Astrocyte (in vitro differentiated cells and primary cell): ENCODE data around the gene DENND1B. TPM values are rescaled to one million over a fixed set of nuclear protein-coding genes. Genes with fewer than 3 reads are reported as not detected.

Source experiments
- DNase-seq: peaks from one replicate; pipeline ENCODE4 v3.0.0-alpha.2; 2010; ENCODE audit warnings: low read depth
- FAIRE-seq: peaks from 2 replicates; lab custom pipeline; 2011; peaks lifted over from hg19 to GRCh38; lab: Jason Lieb, UNC
- H2AFZ ChIP-seq: 2 replicates; pipeline ENCODE4 v1.6.0; 2012; ENCODE audit warnings: low read depth, low read length, inconsistent platforms
- H3K27ac ChIP-seq: 2 replicates; pipeline ENCODE4 v1.5.1; 2011; ENCODE audit warnings: low read depth, low read length, inconsistent platforms
- H3K27me3 ChIP-seq: 2 replicates; pipeline ENCODE4 v1.6.0; 2011; ENCODE audit warnings: low read length, inconsistent platforms; ENCODE audit not compliant: insufficient read depth
- H3K36me3 ChIP-seq: 2 replicates; pipeline ENCODE4 v1.5.1; 2011; ENCODE audit warnings: low read length, inconsistent platforms; ENCODE audit not compliant: insufficient read depth
- H3K4me1 ChIP-seq: 2 replicates; pipeline ENCODE4 v1.5.1; 2011; ENCODE audit warnings: low read length, inconsistent platforms; ENCODE audit not compliant: insufficient read depth
- H3K4me2 ChIP-seq: 2 replicates; pipeline ENCODE4 v1.6.0; 2012; ENCODE audit warnings: low read length, inconsistent platforms
- H3K4me3 ChIP-seq: 2 replicates; pipeline ENCODE4 v1.5.1; 2011; ENCODE audit warnings: low read depth, mild to moderate bottlenecking, low read length, inconsistent platforms; ENCODE audit not compliant: insufficient read depth
- H3K79me2 ChIP-seq: 2 replicates; pipeline ENCODE4 v1.6.0; 2012; ENCODE audit warnings: mild to moderate bottlenecking, low read length, inconsistent platforms; ENCODE audit not compliant: insufficient read depth
- H3K9ac ChIP-seq: 2 replicates; pipeline ENCODE4 v1.6.0; 2012; ENCODE audit warnings: mild to moderate bottlenecking, low read length, inconsistent platforms
- H3K9me3 ChIP-seq: 2 replicates; pipeline ENCODE4 v1.5.1; 2012; ENCODE audit warnings: low read depth, mild to moderate bottlenecking, low read length, inconsistent platforms; ENCODE audit not compliant: insufficient read depth
- H4K20me1 ChIP-seq: 2 replicates; pipeline ENCODE4 v1.6.0; 2012; ENCODE audit warnings: low read length, inconsistent platforms; ENCODE audit not compliant: insufficient read depth
- H3K27ac Mint-ChIP-seq: one replicate; pipeline ENCODE4 v1.8.0; 2021; ENCODE audit warnings: mild to moderate bottlenecking, mixed read lengths; ENCODE audit not compliant: unreplicated experiment
- H3K27me3 Mint-ChIP-seq: one replicate; pipeline ENCODE4 v1.8.0; 2021; ENCODE audit warnings: low read depth, mixed read lengths; ENCODE audit not compliant: unreplicated experiment
- H3K36me3 Mint-ChIP-seq: one replicate; pipeline ENCODE4 v1.8.0; 2021; ENCODE audit warnings: low read depth, mixed read lengths; ENCODE audit not compliant: unreplicated experiment
- H3K4me1 Mint-ChIP-seq: one replicate; pipeline ENCODE4 v1.8.0; 2021; ENCODE audit warnings: low read depth, mixed read lengths; ENCODE audit not compliant: unreplicated experiment
- H3K4me3 Mint-ChIP-seq: one replicate; pipeline ENCODE4 v1.8.0; 2021; ENCODE audit warnings: mild to moderate bottlenecking, moderate library complexity, mixed read lengths; ENCODE audit not compliant: unreplicated experiment
- H3K9me3 Mint-ChIP-seq: one replicate; pipeline ENCODE4 v1.8.0; 2021; ENCODE audit warnings: mild to moderate bottlenecking, mixed read lengths; ENCODE audit not compliant: unreplicated experiment
- CTCF ChIP-seq: IDR thresholded peaks from 2 replicates; pipeline ENCODE4 v1.5.1; 2011; ENCODE audit warnings: low read depth, mild to moderate bottlenecking, inconsistent platforms, low read length, moderate library complexity; ENCODE audit not compliant: insufficient read depth
- EZH2 ChIP-seq: IDR thresholded peaks from 2 replicates; pipeline ENCODE4 v1.6.1; 2012; ENCODE audit warnings: mild to moderate bottlenecking, low read length, inconsistent platforms; ENCODE audit not compliant: insufficient read depth
- total RNA-seq: library from RNA; stranded (reverse); gene quantifications from 2 replicates; pipeline ENCODE4 v1.2.1, GENCODE V29; 2021

The DENND1B gene
- total RNA-seq, 1 donor from 2014 or later = 9.6 TPM

DNA sequence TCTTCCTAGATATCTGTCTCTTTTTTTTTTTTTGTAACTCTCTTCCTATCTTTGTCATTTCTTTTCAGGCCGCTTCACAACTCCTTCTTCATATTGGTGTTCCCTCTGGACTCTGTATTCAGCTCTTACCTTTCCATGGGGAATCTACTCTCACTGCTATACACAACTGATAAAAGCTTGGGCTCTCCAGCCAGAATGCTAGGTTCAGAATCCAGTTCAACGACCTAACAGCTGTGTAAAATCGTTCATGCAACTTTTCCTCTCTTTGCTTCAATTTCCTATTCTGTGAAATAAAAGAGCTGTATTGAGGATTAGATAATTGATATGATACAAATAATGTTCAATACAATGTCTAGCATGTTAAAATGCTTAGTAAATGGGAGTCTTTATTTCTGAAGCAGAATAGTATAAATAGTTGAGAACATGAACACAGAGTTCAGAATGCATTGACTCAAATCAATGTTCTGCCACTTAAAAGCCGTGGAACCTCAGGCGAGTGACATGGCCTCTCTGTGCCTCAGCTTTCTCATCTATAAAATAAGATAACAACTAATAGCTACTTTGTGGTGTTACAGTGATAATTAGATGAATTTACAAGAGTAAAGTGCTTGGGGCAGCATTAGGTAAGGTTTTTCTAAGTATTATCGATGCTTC is 88.5 kb downstream of the DENND1B start:
- no peaks in the 10 kb centered on the region for H4K20me1 ChIP-seq
- H3K9ac ChIP-seq = no peak overlapping the region
- no peak overlapping the region for H3K27ac ChIP-seq
- H2AFZ ChIP-seq = no peak overlapping the region
- no peak for FAIRE-seq
- no peaks in the 10 kb centered on the region for H3K27me3 ChIP-seq
- no peak overlapping the region for H3K4me2 ChIP-seq
- no peaks in the 10 kb centered on the region for H3K79me2 ChIP-seq
- Mint-ChIP-seq H3K36me3 (peaks cover 8% of the 10 kb centered on the region), H3K4me1 (peaks cover 8% of the 10 kb centered on the region), H3K27ac (no peak overlapping the region), H3K9me3 (peaks cover 8% of the 10 kb centered on the region), H3K4me3 (no peak overlapping the region), H3K27me3 (no peaks in the 10 kb centered on the region)
- no peaks in the 10 kb centered on the region for H3K9me3 ChIP-seq
- no peak for DNase-seq
- H3K36me3 ChIP-seq = no peaks in the 10 kb centered on the region
- TF ChIP-seq EZH2 (no peak), CTCF (no peak)
- H3K4me3 ChIP-seq = no peak overlapping the region
- H3K4me1 ChIP-seq = no peaks in the 10 kb centered on the region

DNA sequence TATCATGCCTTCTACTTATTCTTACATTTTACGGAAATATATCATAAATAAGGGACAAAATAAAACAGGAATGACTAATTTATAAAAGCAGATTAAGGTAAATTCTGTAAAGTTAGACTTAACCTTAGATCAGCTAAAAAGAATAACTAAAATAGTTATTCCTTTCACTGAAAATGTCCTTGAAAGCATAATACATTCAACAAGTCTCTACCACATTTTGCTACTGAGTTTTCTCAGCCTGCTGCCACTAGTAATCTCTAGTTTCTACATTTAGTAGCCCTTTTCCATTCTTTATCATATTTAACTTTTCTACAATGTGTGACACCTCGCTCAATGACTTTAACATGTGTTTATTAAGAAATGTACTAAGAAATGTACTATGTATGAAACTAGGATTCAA is 89.0 kb downstream of the DENND1B start:
- Mint-ChIP-seq H3K9me3 (peaks cover 8% of the 10 kb centered on the region), H3K4me1 (peaks cover 8% of the 10 kb centered on the region), H3K36me3 (peaks cover 8% of the 10 kb centered on the region), H3K27me3 (no peaks in the 10 kb centered on the region), H3K27ac (no peak overlapping the region), H3K4me3 (no peak overlapping the region)
- FAIRE-seq = no peak
- no peak for DNase-seq
- Histone ChIP-seq H3K36me3 (no peaks in the 10 kb centered on the region), H3K27ac (no peak overlapping the region), H3K79me2 (no peaks in the 10 kb centered on the region), H3K9ac (no peak overlapping the region), H3K27me3 (no peaks in the 10 kb centered on the region), H3K9me3 (no peaks in the 10 kb centered on the region), H3K4me3 (no peak overlapping the region), H3K4me1 (no peaks in the 10 kb centered on the region), H4K20me1 (no peaks in the 10 kb centered on the region), H2AFZ (no peak overlapping the region), H3K4me2 (no peak overlapping the region)
- no peak for TF ChIP-seq EZH2
- TF ChIP-seq CTCF = no peak

DNA sequence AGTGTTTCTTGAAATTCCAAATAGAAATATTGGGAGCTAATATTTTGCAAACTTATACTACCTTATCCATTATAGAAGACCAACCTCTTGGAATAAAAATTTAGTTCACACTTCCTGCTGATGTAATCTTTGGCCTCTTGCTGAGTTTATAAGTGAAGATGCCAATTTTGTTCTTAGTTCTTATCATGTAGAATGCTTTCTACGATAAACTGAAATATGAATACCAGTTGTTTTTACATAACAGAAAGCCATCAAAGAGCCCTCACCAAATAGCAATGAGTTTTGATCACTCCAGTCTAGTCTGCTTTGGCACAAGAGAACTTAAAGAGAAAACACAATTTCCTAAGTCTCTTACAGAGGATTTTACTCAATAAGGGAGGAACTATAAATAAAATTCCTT is 89.5 kb downstream of the DENND1B start:
- Histone ChIP-seq H3K36me3 (no peaks in the 10 kb centered on the region), H3K9me3 (no peaks in the 10 kb centered on the region), H3K4me1 (no peaks in the 10 kb centered on the region), H3K79me2 (no peaks in the 10 kb centered on the region), H2AFZ (no peak overlapping the region), H3K4me2 (no peak overlapping the region), H3K27ac (no peak overlapping the region), H3K9ac (no peak overlapping the region), H3K27me3 (no peaks in the 10 kb centered on the region), H4K20me1 (no peaks in the 10 kb centered on the region), H3K4me3 (no peak overlapping the region)
- no peak for FAIRE-seq
- DNase-seq = peak; percentile 51
- Mint-ChIP-seq H3K36me3 (peaks cover 8% of the 10 kb centered on the region), H3K4me3 (no peak overlapping the region), H3K4me1 (peaks cover 8% of the 10 kb centered on the region), H3K9me3 (peaks cover 8% of the 10 kb centered on the region), H3K27me3 (no peaks in the 10 kb centered on the region), H3K27ac (no peak overlapping the region)
- TF ChIP-seq CTCF (no peak), EZH2 (no peak)
